Subcutaneous abdominal adipose tissue (tissue), 5 donors: ENCODE data around the gene PARD3B.

ENCODE experiments used
- H3K27ac ChIP-seq: one replicate; pipeline ENCODE4 v1.7.0; 2013; ENCODE audit warnings: low read depth, mild to moderate bottlenecking, inconsistent platforms, low read length, moderate library complexity
- H3K27me3 ChIP-seq, 5 donors: one replicate each; pipeline ENCODE4 v1.7.0; 2013; ENCODE audit warnings: low read length in 5 of 5, inconsistent platforms in 1 of 5; ENCODE audit not compliant: control insufficient read depth in 5 of 5, insufficient read depth in 4 of 5
- H3K36me3 ChIP-seq, 5 donors: one replicate each; pipeline ENCODE4 v1.7.0; 2013; ENCODE audit warnings: low read length in 5 of 5; ENCODE audit not compliant: control insufficient read depth in 5 of 5, insufficient read depth in 5 of 5
- H3K4me1 ChIP-seq, 5 donors: one replicate each; pipeline ENCODE4 v1.7.0; 2013; ENCODE audit warnings: low read length in 5 of 5, mild to moderate bottlenecking in 3 of 5, moderate library complexity in 1 of 5; ENCODE audit not compliant: control insufficient read depth in 5 of 5, insufficient read depth in 5 of 5
- H3K4me3 ChIP-seq, 5 donors: one replicate each; pipeline ENCODE4 v1.7.0; 2013; ENCODE audit warnings: low read length in 5 of 5, low read depth in 1 of 5
- H3K9ac ChIP-seq, 5 donors: one replicate each; pipeline ENCODE4 v1.7.0; 2013; ENCODE audit warnings: low read length in 5 of 5, mild to moderate bottlenecking in 4 of 5, moderate library complexity in 3 of 5
- H3K9me3 ChIP-seq, 5 donors: one replicate each; pipeline ENCODE4 v1.7.0; 2013; ENCODE audit warnings: low read length in 5 of 5; ENCODE audit not compliant: control insufficient read depth in 5 of 5
- donor health status: healthy.
- donor health status: healthy.
- donor health status: healthy.
- donor health status: healthy.
- donor health status: healthy.

Gene PARD3B

DNA sequence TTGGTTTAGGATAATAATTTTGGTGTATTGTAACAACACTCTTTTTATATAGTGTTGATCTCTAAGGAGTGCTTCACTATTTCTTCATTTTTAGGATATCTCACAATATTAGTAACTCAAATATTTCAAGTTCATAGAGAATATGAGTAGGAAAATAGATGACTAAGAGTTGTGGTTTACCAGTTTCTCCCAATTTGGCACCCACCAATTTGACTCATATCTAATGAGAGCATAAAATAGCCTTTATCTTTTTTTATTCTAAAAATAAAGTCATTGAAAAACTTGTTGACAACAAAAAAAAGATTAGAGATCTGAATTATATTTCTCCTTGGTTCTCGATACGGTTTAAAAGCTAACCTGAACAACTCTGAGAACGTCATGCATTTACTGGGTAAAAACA lies 204.0 kb downstream of the PARD3B start:
- Histone ChIP-seq H3K4me1 (no peaks in the 10 kb centered on the region), H3K27me3 (no peaks in the 10 kb centered on the region), H3K4me3 (no peak overlapping the region), H3K9ac (no peak overlapping the region), H3K36me3 (no peaks in the 10 kb centered on the region), H3K9me3 (no peaks in the 10 kb centered on the region), H3K27ac (no peak overlapping the region)

GRCh38 chr2:204750389-204750788 lies 205.1 kb downstream of the PARD3B start:
- Histone ChIP-seq H3K4me3 (no peak overlapping the region), H3K4me1 (no peaks in the 10 kb centered on the region), H3K9ac (no peak overlapping the region), H3K27me3 (no peaks in the 10 kb centered on the region), H3K9me3 (no peaks in the 10 kb centered on the region), H3K27ac (no peak overlapping the region), H3K36me3 (no peaks in the 10 kb centered on the region)

DNA sequence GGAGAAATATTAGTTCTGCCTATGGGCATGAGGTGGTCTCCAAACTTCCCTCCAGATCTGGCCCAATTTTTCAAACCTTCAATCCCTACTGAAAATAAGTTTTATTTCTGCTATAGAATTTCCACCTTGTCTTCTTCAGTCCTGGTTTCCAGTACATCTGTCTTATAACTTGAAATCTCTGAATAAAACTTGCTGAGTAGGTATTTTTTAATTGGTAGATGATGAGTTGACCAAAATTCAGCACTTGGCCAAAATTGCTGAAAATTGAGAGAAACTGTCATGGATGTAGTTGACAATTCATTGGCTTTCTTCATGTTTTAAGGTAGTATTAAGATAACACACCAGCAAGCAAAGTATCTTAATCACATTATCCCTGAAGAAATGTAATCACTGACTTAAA lies 206.2 kb downstream of the PARD3B start:
- Histone ChIP-seq H3K27me3 (no peaks in the 10 kb centered on the region), H3K4me3 (no peak overlapping the region), H3K27ac (no peak overlapping the region), H3K9ac (no peak overlapping the region), H3K9me3 (no peaks in the 10 kb centered on the region), H3K4me1 (no peaks in the 10 kb centered on the region), H3K36me3 (no peaks in the 10 kb centered on the region)

- no peaks in the 10 kb centered on the region for H3K27me3 ChIP-seq
- H3K27ac ChIP-seq = no peak overlapping the region
- no peak overlapping the region for H3K9ac ChIP-seq
- no peak overlapping the region for H3K4me3 ChIP-seq
- peaks cover 0 to 6% (median 0%) of the 10 kb centered on the region in 5 donors for H3K4me1 ChIP-seq
- no peaks in the 10 kb centered on the region for H3K9me3 ChIP-seq
- no peaks in the 10 kb centered on the region for H3K36me3 ChIP-seq
These were observed 208.6 kb downstream of the PARD3B start for GRCh38 chr2:204753841-204754240.

GRCh38 chr2:204754898-204755297 lies 209.6 kb downstream of the PARD3B start:
- no peaks in the 10 kb centered on the region for H3K36me3 ChIP-seq
- no peak overlapping the region for H3K4me3 ChIP-seq
- H3K4me1 ChIP-seq = peaks cover 0 to 6% (median 0%) of the 10 kb centered on the region in 5 donors

GRCh38 chr2:204763974-204764703 lies 218.9 kb downstream of the PARD3B start:
- no peaks in the 10 kb centered on the region for H3K36me3 ChIP-seq
- H3K27me3 ChIP-seq = no peaks in the 10 kb centered on the region
- peaks cover 5 to 20% (median 14%) of the 10 kb centered on the region in 5 donors for H3K9me3 ChIP-seq
- peaks cover 0 to 4% (median 0%) of the 10 kb centered on the region in 5 donors for H3K4me1 ChIP-seq
- peak overlapping the region in 1 of 5 donors; percentile 4 for H3K4me3 ChIP-seq
- H3K9ac ChIP-seq = no peak overlapping the region
- H3K27ac ChIP-seq = no peak overlapping the region

More at GRCh38 chr2:204754898-204755297, 209.6 kb downstream of the PARD3B start:
- H3K27ac ChIP-seq = no peak overlapping the region
- H3K9me3 ChIP-seq = no peaks in the 10 kb centered on the region
- H3K9ac ChIP-seq = no peak overlapping the region
- H3K27me3 ChIP-seq = no peaks in the 10 kb centered on the region

- Histone ChIP-seq H3K9ac (no peak overlapping the region), H3K9me3 (no peaks in the 10 kb centered on the region), H3K4me1 (peaks cover 0 to 22% (median 13%) of the 10 kb centered on the region in 5 donors), H3K4me3 (no peak overlapping the region), H3K27me3 (no peaks in the 10 kb centered on the region), H3K36me3 (no peaks in the 10 kb centered on the region), H3K27ac (no peak overlapping the region)
These were observed 225.5 kb downstream of the PARD3B start for GRCh38 chr2:204770735-204771134.

DNA sequence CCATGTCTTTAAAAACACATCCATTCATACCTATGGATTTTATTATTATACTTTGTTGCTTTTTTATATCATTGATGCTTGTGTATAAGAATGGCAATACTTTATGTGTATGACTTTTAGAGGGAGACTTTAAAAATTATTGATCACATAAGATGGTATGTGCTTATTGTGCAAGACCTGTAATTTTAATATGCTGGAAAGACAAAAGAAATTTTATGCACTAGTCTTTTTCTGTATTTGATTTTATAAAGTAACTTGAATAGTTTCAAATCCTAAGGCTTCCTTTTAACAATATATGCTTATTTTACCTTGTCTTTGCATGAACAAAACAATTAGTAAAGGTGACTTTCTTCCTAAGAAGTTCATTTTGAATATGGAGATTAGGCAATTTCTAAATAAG lies 226.4 kb downstream of the PARD3B start:
- Histone ChIP-seq H3K27ac (no peak overlapping the region), H3K9me3 (no peaks in the 10 kb centered on the region), H3K36me3 (no peaks in the 10 kb centered on the region), H3K27me3 (no peaks in the 10 kb centered on the region), H3K4me1 (peaks cover 0 to 32% (median 21%) of the 10 kb centered on the region in 5 donors), H3K9ac (no peak overlapping the region), H3K4me3 (no peak overlapping the region)

DNA sequence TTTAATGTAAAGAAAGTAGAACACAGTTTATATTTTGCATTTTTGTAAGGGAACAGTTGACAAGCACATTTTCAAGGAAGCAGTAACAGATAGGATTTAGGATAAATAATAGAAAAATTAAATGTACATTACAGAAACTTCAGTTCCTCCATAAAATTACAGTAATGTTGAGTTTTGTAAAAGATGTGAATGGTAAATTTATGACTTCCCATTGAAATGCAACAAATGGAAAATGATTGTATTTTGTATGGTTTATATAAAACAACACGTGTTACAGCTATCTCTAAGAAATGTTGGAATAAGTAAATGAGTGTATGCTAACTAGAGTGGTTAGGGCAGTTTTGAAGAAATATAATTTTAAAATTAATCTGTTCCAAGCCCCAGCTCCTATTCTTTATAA lies 227.3 kb downstream of the PARD3B start:
- Histone ChIP-seq H3K27me3 (no peaks in the 10 kb centered on the region), H3K4me3 (no peak overlapping the region), H3K36me3 (no peaks in the 10 kb centered on the region), H3K9ac (no peak overlapping the region), H3K27ac (no peak overlapping the region), H3K4me1 (peaks cover 0 to 38% (median 22%) of the 10 kb centered on the region in 5 donors), H3K9me3 (no peaks in the 10 kb centered on the region)

- Histone ChIP-seq H3K9ac (no peak overlapping the region), H3K36me3 (no peaks in the 10 kb centered on the region), H3K27ac (no peak overlapping the region), H3K27me3 (no peaks in the 10 kb centered on the region), H3K4me1 (peaks cover 0 to 34% (median 20%) of the 10 kb centered on the region in 5 donors), H3K9me3 (no peaks in the 10 kb centered on the region), H3K4me3 (no peak overlapping the region)
These were observed 230.5 kb downstream of the PARD3B start for GRCh38 chr2:204775766-204776165.
